Lower leg skin (tissue), 3 donors: ENCODE measurements around the gene THBS1.

Experiments used
- POLR2A ChIP-seq, 2 donors: fragments of 450-650 bp; IDR thresholded peaks; one replicate each; pipeline ENCODE4 v1.6.1; 2016 to 2017; ENCODE audit warnings: antibody characterized with exemption in 2 of 2, mild to moderate bottlenecking in 1 of 2, moderate library complexity in 1 of 2
- TF ChIP-seq, protein P1 (sequence below), 3 donors: fragments of 450-650 bp; IDR thresholded peaks; one replicate each; pipeline ENCODE4 v1.5.1; 2016; ENCODE audit warnings: antibody characterized with exemption in 3 of 3, mild to moderate bottlenecking in 3 of 3, moderate library complexity in 2 of 3

DNA sequence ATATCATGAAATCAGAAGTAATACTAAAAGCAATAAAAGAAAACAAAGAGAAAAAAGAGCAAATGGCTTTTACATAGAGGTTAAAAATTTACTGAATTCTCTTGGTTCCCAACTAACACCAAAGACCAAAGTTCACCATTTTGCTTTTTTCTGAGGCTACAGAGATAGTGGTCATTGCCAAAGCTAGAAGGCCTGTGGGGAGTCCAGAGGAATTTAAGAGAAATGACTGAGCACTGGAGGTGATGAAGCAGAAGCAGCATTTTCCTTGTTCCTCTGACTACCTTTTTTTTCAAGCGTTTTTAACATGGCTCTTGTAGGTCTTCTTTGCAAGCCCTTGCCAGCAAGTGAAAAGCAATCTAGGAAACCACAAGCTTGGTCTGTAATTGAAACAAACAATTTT, 58.2 kb downstream of the THBS1 start:
- TF ChIP-seq, protein P1, sequence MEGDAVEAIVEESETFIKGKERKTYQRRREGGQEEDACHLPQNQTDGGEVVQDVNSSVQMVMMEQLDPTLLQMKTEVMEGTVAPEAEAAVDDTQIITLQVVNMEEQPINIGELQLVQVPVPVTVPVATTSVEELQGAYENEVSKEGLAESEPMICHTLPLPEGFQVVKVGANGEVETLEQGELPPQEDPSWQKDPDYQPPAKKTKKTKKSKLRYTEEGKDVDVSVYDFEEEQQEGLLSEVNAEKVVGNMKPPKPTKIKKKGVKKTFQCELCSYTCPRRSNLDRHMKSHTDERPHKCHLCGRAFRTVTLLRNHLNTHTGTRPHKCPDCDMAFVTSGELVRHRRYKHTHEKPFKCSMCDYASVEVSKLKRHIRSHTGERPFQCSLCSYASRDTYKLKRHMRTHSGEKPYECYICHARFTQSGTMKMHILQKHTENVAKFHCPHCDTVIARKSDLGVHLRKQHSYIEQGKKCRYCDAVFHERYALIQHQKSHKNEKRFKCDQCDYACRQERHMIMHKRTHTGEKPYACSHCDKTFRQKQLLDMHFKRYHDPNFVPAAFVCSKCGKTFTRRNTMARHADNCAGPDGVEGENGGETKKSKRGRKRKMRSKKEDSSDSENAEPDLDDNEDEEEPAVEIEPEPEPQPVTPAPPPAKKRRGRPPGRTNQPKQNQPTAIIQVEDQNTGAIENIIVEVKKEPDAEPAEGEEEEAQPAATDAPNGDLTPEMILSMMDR (IDR thresholded peaks at IDR 0.05), result no peak
- no peak for TF ChIP-seq POLR2A (IDR thresholded peaks at IDR 0.05)
